HepG2 (cell line): ENCODE data around the gene COA5. TPM values are rescaled to one million over a fixed set of nuclear protein-coding genes. Genes with fewer than 3 reads are reported as not detected.

ENCODE experiments used
- FLYWCH1 ChIP-seq: sonication (generic); formaldehyde crosslinking; IDR thresholded peaks from 2 replicates; pipeline ENCODE4 v1.8.1; 2023; ENCODE audit warnings: mild to moderate bottlenecking, missing genetic modification reagents
- FOXM1 ChIP-seq: sonication (generic); formaldehyde crosslinking; IDR thresholded peaks from 2 replicates; pipeline ENCODE4 v1.5.0; 2020; ENCODE audit warnings: missing genetic modification reagents
- IRX3 ChIP-seq: sonication (generic); formaldehyde crosslinking; IDR thresholded peaks from 2 replicates; pipeline ENCODE4 v1.8.1; 2023; ENCODE audit warnings: mild to moderate bottlenecking, low read depth, missing genetic modification reagents, borderline replicate concordance
- MXI1 ChIP-seq: IDR thresholded peaks from 3 replicates; pipeline ENCODE4 v1.6.1; 2012; ENCODE audit warnings: low read depth, low read length, inconsistent platforms, borderline replicate concordance
- NKX3-1 ChIP-seq: sonication (generic); formaldehyde crosslinking; IDR thresholded peaks from 2 replicates; pipeline ENCODE4 v1.5.0; 2020; ENCODE audit warnings: missing genetic modification reagents
- RCOR2 ChIP-seq: IDR thresholded peaks from 2 replicates; pipeline ENCODE4 v1.6.1; 2016; ENCODE audit warnings: missing biosample characterization, missing genetic modification reagents
- ZFP1 ChIP-seq: IDR thresholded peaks from 2 replicates; pipeline ENCODE4 v1.6.1; 2016
- ZNF136 ChIP-seq: sonication (generic); formaldehyde crosslinking; IDR thresholded peaks from 2 replicates; pipeline ENCODE4 v1.8.1; 2022; ENCODE audit warnings: low read depth, mild to moderate bottlenecking, moderate library complexity, missing genetic modification reagents
- ZNF343 ChIP-seq: sonication (generic); formaldehyde crosslinking; IDR thresholded peaks from 2 replicates; pipeline ENCODE4 v1.4.0; 2020; ENCODE audit warnings: mild to moderate bottlenecking, missing genetic modification reagents
- ZNF350 ChIP-seq: sonication (generic); formaldehyde crosslinking; IDR thresholded peaks from 2 replicates; pipeline ENCODE4 v1.4.0; 2020; ENCODE audit warnings: mild to moderate bottlenecking, low read depth, missing genetic modification reagents, borderline replicate concordance
- ZNF431 ChIP-seq: sonication (generic); formaldehyde crosslinking; IDR thresholded peaks from 2 replicates; pipeline ENCODE4 v1.9.0; 2022; ENCODE audit warnings: missing genetic modification reagents, low read depth, mild to moderate bottlenecking, borderline replicate concordance
- ZNF496 ChIP-seq: sonication (generic); formaldehyde crosslinking; IDR thresholded peaks from 2 replicates; pipeline ENCODE4 v1.8.1; 2023; ENCODE audit warnings: mild to moderate bottlenecking, moderate library complexity, missing genetic modification reagents; ENCODE audit not compliant: insufficient replicate concordance
- ZNF589 ChIP-seq: sonication (generic); formaldehyde crosslinking; conservative IDR thresholded peaks from 2 replicates; pipeline ENCODE4 v1.8.0; 2022; ENCODE audit warnings: mild to moderate bottlenecking, moderate library complexity, missing genetic modification reagents
- ZNF782 ChIP-seq: sonication (generic); formaldehyde crosslinking; IDR thresholded peaks from 2 replicates; pipeline ENCODE4 v1.4.0; 2020; ENCODE audit warnings: missing genetic modification reagents, mild to moderate bottlenecking, borderline replicate concordance
- polyA plus RNA-seq, 8 experiments: library from polyadenylated mRNA; depleted of rRNA in 3 of 8; stranded (reverse) in 7 of 8; unstranded in 1 of 8; fragments of >200 nt; fragmentation: Illumina TruSeq in 4 of 8; extraction: Trizol in 4 of 8; gene quantifications; 2 replicates each; pipeline versions ENCODE4 v1.2.1 to v1.2.3, GENCODE V29; 2011 to 2016; ENCODE audit warnings: low read depth in 4 of 8, missing spikeins in 1 of 8, mixed read lengths in 1 of 8; ENCODE audit not compliant: insufficient read depth in 1 of 8
- total RNA-seq, 5 experiments: library from RNA; depleted of rRNA; stranded (reverse); fragments of >200 nt; fragmentation: Illumina TruSeq; extraction: Trizol; gene quantifications; 2 replicates each; pipeline ENCODE4 v1.2.3, GENCODE V29; 2016; ENCODE audit warnings: low read depth in 1 of 5
- TF ChIP-seq, protein P1 (sequence below): IDR thresholded peaks from 2 replicates; pipeline ENCODE4 v1.4.0; 2020; ENCODE audit warnings: mild to moderate bottlenecking, missing genetic modification reagents
- TF ChIP-seq, protein P2 (sequence below): sonication (generic); formaldehyde crosslinking; IDR thresholded peaks from 2 replicates; pipeline ENCODE4 v1.4.0; 2020; ENCODE audit warnings: missing genetic modification reagents
- TF ChIP-seq, protein P3 (sequence below): sonication (generic); formaldehyde crosslinking; conservative IDR thresholded peaks from 2 replicates; pipeline ENCODE4 v1.8.0; 2022; ENCODE audit warnings: low read depth, missing genetic modification reagents
- TF ChIP-seq, protein P4 (sequence below): sonication (generic); formaldehyde crosslinking; IDR thresholded peaks from 2 replicates; pipeline ENCODE4 v1.4.0; 2020; ENCODE audit warnings: missing genetic modification reagents, borderline replicate concordance

COA5 gene
- total and polyA plus RNA-seq, 2 of the 13 experiments (the other 11 are each of a cell fraction or from before 2014, with no cell fraction given): 43.6 to 64.5 TPM

DNA sequence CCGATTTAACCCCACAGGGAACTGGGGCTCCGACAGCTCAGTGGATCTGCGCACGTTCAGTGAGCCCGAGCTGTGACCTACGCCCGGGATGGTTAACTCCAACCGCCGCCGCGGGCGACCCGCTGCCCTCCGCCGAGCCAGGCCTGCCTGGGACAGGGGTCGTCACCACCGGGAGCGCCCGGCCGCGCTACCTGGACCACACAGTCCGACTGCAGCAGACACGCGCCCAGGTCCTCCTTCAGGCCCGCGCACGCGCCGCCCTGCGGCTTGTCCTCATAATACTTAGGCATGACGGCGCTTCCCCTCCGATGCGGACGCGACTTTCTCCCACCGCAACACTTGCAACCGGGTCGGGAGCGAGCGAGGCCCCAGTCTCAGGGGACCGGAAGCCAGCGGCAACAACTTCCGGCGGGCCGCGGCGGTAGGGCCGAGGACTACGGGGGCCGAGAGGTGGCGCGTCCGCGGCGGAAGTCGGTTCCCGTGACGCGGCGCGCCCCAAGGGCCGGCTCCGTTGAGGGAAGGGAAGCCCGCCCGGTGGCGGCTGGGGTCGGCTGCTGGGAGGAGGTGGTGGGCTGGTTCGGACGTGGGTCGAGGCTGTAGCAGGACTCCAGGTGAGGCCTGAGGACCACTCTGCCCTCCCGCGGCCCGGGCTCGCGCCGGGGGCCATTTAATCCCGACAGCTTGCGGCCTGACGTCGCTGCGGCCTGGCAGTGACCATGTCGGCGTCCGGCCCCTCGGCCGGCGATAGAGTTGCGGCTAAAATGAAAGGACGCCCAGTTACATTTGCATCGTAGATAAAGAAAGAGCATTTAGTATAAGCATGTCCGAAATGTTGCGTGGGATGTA is at the start of gene COA5, which contains the start of gene UNC50 (continued):
- TF ChIP-seq, protein P1, sequence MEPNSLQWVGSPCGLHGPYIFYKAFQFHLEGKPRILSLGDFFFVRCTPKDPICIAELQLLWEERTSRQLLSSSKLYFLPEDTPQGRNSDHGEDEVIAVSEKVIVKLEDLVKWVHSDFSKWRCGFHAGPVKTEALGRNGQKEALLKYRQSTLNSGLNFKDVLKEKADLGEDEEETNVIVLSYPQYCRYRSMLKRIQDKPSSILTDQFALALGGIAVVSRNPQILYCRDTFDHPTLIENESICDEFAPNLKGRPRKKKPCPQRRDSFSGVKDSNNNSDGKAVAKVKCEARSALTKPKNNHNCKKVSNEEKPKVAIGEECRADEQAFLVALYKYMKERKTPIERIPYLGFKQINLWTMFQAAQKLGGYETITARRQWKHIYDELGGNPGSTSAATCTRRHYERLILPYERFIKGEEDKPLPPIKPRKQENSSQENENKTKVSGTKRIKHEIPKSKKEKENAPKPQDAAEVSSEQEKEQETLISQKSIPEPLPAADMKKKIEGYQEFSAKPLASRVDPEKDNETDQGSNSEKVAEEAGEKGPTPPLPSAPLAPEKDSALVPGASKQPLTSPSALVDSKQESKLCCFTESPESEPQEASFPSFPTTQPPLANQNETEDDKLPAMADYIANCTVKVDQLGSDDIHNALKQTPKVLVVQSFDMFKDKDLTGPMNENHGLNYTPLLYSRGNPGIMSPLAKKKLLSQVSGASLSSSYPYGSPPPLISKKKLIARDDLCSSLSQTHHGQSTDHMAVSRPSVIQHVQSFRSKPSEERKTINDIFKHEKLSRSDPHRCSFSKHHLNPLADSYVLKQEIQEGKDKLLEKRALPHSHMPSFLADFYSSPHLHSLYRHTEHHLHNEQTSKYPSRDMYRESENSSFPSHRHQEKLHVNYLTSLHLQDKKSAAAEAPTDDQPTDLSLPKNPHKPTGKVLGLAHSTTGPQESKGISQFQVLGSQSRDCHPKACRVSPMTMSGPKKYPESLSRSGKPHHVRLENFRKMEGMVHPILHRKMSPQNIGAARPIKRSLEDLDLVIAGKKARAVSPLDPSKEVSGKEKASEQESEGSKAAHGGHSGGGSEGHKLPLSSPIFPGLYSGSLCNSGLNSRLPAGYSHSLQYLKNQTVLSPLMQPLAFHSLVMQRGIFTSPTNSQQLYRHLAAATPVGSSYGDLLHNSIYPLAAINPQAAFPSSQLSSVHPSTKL (CRISPR knock-in tag): peak; percentile 80
- TF ChIP-seq ZNF343 (CRISPR knock-in tag): peak; percentile 70; the same call in 1 of the 2 replicates
- peak; percentile 88 for TF ChIP-seq ZNF136 (CRISPR knock-in tag)
- TF ChIP-seq ZNF496 (CRISPR knock-in tag): no peak
- TF ChIP-seq FLYWCH1 (CRISPR knock-in tag): no peak
- TF ChIP-seq, protein P2, sequence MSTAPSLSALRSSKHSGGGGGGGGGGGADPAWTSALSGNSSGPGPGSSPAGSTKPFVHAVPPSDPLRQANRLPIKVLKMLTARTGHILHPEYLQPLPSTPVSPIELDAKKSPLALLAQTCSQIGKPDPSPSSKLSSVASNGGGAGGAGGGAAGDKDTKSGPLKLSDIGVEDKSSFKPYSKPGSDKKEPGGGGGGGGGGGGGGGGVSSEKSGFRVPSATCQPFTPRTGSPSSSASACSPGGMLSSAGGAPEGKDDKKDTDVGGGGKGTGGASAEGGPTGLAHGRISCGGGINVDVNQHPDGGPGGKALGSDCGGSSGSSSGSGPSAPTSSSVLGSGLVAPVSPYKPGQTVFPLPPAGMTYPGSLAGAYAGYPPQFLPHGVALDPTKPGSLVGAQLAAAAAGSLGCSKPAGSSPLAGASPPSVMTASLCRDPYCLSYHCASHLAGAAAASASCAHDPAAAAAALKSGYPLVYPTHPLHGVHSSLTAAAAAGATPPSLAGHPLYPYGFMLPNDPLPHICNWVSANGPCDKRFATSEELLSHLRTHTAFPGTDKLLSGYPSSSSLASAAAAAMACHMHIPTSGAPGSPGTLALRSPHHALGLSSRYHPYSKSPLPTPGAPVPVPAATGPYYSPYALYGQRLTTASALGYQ (CRISPR knock-in tag): peak; percentile 90; the same call in 1 of the 2 replicates
- peak; percentile 64; the same call in 1 of the 2 replicates for TF ChIP-seq ZNF431
- TF ChIP-seq ZNF350 (CRISPR knock-in tag): peak; percentile 98
- 0 out of 2 replicates have a peak, but pooled peaks have one; percentile 20 for TF ChIP-seq FOXM1 (CRISPR knock-in tag)
- TF ChIP-seq RCOR2 (CRISPR knock-in tag): peak; percentile 31; the same call in 1 of the 2 replicates
- TF ChIP-seq ZNF589 (CRISPR knock-in tag): peak; percentile 97
- peak; percentile 57; the same call in 1 of the 2 replicates for TF ChIP-seq ZFP1 (CRISPR knock-in tag)
- peak; percentile 81; the same call in 1 of the 3 replicates for TF ChIP-seq MXI1
- peak; percentile 93 for TF ChIP-seq IRX3 (CRISPR knock-in tag)
- TF ChIP-seq, protein P3, sequence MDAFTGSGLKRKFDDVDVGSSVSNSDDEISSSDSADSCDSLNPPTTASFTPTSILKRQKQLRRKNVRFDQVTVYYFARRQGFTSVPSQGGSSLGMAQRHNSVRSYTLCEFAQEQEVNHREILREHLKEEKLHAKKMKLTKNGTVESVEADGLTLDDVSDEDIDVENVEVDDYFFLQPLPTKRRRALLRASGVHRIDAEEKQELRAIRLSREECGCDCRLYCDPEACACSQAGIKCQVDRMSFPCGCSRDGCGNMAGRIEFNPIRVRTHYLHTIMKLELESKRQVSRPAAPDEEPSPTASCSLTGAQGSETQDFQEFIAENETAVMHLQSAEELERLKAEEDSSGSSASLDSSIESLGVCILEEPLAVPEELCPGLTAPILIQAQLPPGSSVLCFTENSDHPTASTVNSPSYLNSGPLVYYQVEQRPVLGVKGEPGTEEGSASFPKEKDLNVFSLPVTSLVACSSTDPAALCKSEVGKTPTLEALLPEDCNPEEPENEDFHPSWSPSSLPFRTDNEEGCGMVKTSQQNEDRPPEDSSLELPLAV: no peak
- peak; percentile 93; the same call in 1 of the 2 replicates for TF ChIP-seq ZNF782
- TF ChIP-seq NKX3-1 (CRISPR knock-in tag): no peak; the same call in none of the 2 replicates
- TF ChIP-seq, protein P4, sequence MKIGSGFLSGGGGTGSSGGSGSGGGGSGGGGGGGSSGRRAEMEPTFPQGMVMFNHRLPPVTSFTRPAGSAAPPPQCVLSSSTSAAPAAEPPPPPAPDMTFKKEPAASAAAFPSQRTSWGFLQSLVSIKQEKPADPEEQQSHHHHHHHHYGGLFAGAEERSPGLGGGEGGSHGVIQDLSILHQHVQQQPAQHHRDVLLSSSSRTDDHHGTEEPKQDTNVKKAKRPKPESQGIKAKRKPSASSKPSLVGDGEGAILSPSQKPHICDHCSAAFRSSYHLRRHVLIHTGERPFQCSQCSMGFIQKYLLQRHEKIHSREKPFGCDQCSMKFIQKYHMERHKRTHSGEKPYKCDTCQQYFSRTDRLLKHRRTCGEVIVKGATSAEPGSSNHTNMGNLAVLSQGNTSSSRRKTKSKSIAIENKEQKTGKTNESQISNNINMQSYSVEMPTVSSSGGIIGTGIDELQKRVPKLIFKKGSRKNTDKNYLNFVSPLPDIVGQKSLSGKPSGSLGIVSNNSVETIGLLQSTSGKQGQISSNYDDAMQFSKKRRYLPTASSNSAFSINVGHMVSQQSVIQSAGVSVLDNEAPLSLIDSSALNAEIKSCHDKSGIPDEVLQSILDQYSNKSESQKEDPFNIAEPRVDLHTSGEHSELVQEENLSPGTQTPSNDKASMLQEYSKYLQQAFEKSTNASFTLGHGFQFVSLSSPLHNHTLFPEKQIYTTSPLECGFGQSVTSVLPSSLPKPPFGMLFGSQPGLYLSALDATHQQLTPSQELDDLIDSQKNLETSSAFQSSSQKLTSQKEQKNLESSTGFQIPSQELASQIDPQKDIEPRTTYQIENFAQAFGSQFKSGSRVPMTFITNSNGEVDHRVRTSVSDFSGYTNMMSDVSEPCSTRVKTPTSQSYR (CRISPR knock-in tag): no peak; the same call in 1 of the 2 replicates
